LoVo (cell line): Measurements from ENCODE around the gene PPP1R3F.

Experiments used
- DNase-seq: peaks from one replicate; pipeline ENCODE4 v3.0.0-alpha.2; 2016; ENCODE audit warnings: low spot score

The PPP1R3F gene

GRCh38 chrX:49249071-49249470 is 20.5 kb upstream of the PPP1R3F start:
- no peak for DNase-seq

GRCh38 chrX:49249616-49250015 is 20.0 kb upstream of the PPP1R3F start:
- no peak for DNase-seq

GRCh38 chrX:49250066-49250465 is 19.5 kb upstream of the PPP1R3F start:
- no peak for DNase-seq

- no peak for DNase-seq
These were observed 19.0 kb upstream of the PPP1R3F start for GRCh38 chrX:49250578-49250977.

- DNase-seq: no peak
These were observed 18.3 kb upstream of the PPP1R3F start for GRCh38 chrX:49251325-49251724.

- no peak for DNase-seq
These were observed 15.0 kb upstream of the PPP1R3F start for GRCh38 chrX:49254639-49255038.

- no peak for DNase-seq
These were observed 13.2 kb upstream of the PPP1R3F start for GRCh38 chrX:49256268-49256995.

GRCh38 chrX:49257074-49257790 is 12.4 kb upstream of the PPP1R3F start:
- DNase-seq: no peak

- DNase-seq: no peak
These were observed 11.5 kb upstream of the PPP1R3F start for GRCh38 chrX:49257846-49258748.

GRCh38 chrX:49258749-49259124 is 10.9 kb upstream of the PPP1R3F start:
- DNase-seq: no peak

- DNase-seq: no peak
These were observed 9.2 kb upstream of the PPP1R3F start for GRCh38 chrX:49260221-49260985.

GRCh38 chrX:49262603-49263002 is 7.0 kb upstream of the PPP1R3F start:
- no peak for DNase-seq

- no peak for DNase-seq
These were observed 6.0 kb upstream of the PPP1R3F start for GRCh38 chrX:49263631-49264030.

GRCh38 chrX:49264460-49264859 is 5.1 kb upstream of the PPP1R3F start, which contains the start of gene FOXP3:
TSS of gene FOXP3 (minus strand) at chrX:49264710. CDS start at chrX:49258505, 6,205 bp downstream.
- DNase-seq: no peak

- DNase-seq: no peak
These were observed 2.8 kb upstream of the PPP1R3F start for GRCh38 chrX:49266523-49267445.

GRCh38 chrX:49268702-49269009 is 937 bp upstream of the PPP1R3F start:
- DNase-seq: no peak

GRCh38 chrX:49269010-49269766 is 405 bp upstream of the PPP1R3F start:
- DNase-seq: peak; percentile 92

GRCh38 chrX:49270249-49270921 is 792 bp downstream of the PPP1R3F start:
- no peak for DNase-seq

GRCh38 chrX:49271341-49271740 is 1.7 kb downstream of the PPP1R3F start:
- DNase-seq: no peak

- no peak for DNase-seq
These were observed 2.8 kb downstream of the PPP1R3F start for GRCh38 chrX:49272421-49272820.
